Measurements from ENCODE around the gene NCAM1.

The NCAM1 gene

GRCh38 chr11:113213549-113213948 is 252.3 kb downstream of the NCAM1 start:
- no peak for DNase-seq

GRCh38 chr11:113222241-113222640 is 261.0 kb downstream of the NCAM1 start:
- DNase-seq = no peak

DNA sequence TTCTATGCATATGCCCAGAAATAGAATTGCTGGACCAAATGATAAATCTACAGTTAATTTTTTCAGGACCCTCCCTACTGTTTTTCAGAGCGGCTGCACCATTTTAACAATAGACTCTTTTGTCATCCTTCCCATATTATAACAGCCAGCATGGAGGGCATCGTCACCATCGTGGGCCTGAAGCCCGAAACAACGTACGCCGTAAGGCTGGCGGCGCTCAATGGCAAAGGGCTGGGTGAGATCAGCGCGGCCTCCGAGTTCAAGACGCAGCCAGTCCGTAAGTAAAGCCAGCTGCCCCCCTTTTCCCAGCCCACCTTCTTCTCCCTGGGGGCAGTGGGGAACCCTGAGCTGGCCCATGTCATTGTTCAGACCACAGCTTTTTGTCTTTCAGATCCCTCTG is 273.7 kb downstream of the NCAM1 start:
- DNase-seq = no peak

DNA sequence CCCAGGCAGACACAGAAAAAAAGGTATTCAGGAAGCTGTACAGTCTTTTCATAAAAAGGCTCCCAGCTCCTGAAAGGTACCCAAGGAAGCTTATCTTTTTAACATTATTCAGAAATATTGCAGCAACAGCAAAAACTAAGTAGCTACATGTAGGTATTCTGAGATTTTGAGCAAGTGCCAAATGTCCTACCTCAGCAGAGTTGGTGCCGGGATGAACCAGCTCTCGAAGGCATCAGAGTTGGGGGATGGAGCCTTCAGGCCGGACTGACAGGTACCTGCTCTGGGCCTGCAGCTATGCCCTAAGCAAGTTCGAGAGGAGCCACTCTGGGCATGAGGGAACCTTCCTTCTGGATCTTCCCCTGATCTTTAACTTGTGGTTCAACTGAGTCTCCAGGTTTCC is 276.0 kb downstream of the NCAM1 start:
- no peak for DNase-seq

DNA sequence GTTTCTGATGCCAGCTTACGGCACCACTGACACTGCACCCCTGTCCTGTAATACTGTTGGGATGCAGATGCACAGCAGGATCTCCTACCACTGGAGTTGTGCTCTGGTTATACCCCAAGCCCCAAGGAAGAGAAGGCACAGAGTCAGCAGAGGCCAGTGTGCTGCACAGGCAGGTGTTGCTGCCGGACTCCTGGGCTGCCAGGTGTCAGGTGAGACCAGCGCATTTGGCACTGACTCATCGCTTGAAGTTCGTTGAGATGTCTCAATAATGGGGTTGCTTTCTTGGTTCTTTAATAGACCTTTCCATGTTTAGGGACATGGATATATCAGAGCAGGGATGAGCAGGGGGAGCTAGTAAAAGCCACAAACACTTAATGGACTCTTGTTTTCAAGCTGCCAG is 277.5 kb downstream of the NCAM1 start:
- no peak for DNase-seq

GRCh38 chr11:113240389-113240788 is 279.2 kb downstream of the NCAM1 start:
- no peak for DNase-seq

- DNase-seq = no peak
Measured at GRCh38 chr11:113240790-113241635, 279.8 kb downstream of the NCAM1 start.

DNA sequence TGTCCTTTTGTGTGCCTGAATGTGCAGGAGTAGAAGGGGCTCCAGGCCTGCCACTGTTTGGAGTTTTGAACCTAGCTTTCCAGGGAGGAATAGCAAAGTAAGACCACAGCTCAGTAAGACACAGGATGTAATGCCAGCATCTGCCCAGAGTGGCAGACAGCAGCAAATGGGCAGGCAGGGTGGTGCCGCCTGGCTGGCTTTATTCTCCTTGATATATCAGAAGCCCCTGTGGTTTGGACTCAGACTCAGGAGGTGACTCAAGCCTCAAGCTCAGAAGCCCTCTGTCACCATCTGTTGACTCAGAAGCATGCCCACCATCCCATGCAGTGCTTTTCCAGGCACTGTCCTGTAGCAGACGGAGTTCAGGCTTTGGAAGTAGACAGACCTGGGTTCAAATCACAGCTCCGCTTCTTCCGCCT is 280.4 kb downstream of the NCAM1 start:
- no peak for DNase-seq

DNA sequence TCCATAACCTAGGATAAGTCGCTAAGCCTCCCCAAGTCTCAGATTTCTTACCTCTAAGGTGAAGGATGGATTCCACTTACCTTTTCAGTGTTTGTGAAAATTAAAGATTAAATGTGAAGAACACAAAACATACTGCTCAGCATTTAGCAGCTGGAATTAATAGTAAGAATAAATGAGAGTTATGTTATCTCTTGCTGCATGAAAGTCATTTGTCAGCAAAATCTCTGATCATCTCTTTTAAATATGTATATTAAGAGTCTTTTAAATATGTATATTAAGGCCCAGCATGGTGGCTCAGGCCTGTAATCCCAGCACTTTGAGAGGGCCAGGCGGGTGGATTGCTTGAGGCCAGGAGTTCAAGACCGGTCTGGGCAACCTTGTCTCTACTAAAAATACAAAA is 280.8 kb downstream of the NCAM1 start:
- DNase-seq = no peak

GRCh38 chr11:113242767-113243397 is 281.7 kb downstream of the NCAM1 start:
- DNase-seq = no peak

- no peak for DNase-seq
Measured at GRCh38 chr11:113243696-113244095, 282.5 kb downstream of the NCAM1 start.

DNA sequence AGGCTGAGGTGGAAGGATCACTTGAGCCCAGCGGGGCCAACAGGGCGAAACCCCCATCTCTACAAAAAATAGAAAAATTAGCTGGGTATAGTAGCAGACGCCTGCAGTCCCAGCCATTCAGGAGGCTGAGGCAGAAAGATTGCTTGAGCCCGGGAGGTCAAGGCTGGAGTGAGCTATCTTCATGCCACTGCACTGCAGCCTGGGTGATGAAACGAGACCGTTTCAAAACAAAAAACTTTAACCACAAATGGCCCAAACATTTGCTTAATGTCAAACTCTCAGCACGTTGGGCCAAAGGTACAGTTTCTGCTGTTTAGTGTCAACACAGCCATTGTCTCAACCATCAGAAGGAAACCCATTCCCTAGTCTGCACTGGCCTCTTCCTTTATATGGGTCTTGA is 284.0 kb downstream of the NCAM1 start:
- no peak for DNase-seq

GRCh38 chr11:113247221-113247620 is 286.0 kb downstream of the NCAM1 start:
- no peak for DNase-seq

GRCh38 chr11:113247966-113248365 is 286.7 kb downstream of the NCAM1 start:
- no peak for DNase-seq

DNA sequence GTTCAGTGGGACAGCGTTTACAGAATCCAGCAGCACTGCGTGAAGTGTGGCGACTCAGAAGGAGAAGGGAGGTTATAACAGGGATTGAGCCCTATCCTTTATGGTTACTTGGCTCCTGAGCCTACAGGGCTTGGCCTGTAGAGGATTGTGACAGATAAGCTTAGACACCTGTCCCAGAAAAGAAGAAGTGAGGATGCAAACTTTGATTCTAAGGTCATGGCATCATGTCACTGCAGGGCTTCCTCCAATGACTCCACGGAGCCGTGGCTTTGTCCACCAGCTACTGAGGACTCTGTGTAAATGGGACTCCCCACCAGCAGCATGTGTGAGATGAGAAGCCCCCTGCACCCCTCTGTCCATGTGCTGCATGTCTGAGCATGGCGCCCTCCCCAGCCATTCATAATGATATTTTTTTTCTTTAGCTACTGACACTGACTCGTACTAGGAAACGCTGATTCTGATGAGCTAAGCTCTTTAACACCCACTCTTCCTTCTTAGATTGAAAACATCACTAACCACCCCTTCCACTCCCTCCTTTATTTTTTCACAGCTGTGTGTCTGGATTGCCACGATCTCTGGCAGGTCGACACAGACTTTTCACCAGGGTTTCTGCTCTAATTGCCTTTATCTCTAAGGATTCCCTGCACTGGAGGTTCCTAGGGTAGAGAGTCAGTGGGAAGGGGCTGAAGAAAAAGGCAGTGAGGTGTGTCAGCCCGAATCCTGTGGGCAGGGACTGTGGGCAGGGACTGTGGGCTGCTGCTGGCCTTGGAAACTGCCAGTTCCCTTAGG is 287.7 kb downstream of the NCAM1 start:
- no peak for DNase-seq

- no peak for DNase-seq
Measured at GRCh38 chr11:113249491-113249763, 288.2 kb downstream of the NCAM1 start.

DNA sequence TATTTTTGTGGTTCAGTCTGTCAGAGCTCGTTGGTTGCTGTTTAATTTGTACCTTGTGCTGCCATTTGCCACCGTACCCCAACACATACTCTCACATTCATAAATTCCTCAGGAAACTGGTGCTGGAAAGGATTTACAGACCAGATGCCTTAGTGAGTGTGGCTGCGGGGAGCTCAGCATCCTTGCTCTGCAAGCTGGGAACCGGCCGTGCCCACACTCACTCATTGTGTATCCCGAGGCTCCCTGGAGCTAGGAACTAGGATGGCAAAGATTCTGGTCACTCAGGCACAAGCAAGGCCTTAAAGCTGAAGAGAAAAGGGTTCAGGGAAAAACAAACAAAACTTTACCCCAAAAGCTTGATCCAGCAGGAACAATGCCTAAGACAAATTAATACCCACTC is 288.6 kb downstream of the NCAM1 start:
- DNase-seq = no peak

- no peak for DNase-seq
Measured at GRCh38 chr11:113251281-113251680, 290.1 kb downstream of the NCAM1 start.

DNA sequence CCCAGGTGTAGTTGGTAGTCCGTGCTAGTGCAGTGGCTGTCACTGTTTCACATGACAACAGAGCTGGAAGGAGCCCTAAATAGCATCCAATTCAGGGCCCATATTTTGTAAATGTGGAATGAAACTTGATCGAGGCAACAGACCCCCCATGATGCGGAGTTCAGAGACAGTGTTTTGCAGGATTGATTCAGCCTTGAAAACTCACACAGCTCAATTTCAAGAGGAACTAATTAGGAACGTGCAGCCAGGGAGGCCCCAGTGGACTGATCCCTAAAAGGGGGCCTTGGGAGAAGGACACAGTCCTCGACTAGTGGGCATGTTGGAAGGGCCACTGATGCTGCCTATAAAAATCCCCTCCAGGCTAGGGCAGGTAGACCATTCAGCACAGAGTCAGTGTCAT is 292.2 kb downstream of the NCAM1 start:
- no peak for DNase-seq

DNA sequence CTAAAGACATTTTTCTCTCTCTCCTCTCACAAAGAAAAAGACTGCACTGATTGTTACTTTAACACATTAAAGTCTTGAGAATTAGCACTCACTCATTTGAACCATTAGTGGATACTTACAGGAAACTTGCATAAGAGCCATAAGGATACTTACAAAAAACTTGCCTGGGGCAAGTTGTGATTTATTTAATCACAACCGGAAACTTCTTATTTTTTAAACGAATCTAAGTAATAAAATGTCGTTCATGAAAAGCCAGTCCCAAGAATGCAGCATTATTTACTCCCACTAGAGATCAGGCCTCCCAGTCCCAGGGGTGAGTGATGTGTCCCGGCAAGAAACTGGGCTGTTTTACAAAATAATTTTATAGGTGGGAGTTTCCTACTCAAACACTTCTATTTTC is 293.9 kb downstream of the NCAM1 start:
- DNase-seq = no peak

GRCh38 chr11:113255741-113256140 is 294.5 kb downstream of the NCAM1 start:
- no peak for DNase-seq

- DNase-seq = no peak
Measured at GRCh38 chr11:113256431-113257202, 295.4 kb downstream of the NCAM1 start.

- no peak for DNase-seq
Measured at GRCh38 chr11:113260096-113260425, 298.8 kb downstream of the NCAM1 start.
